Activated CD8-positive, alpha-beta T cell treated with anti-CD3 and anti-CD28 coated beads for 36 hours (primary cell): ENCODE measurements around the gene PRL. TPM values are rescaled to one million over a fixed set of nuclear protein-coding genes. Genes with fewer than 3 reads are reported as not detected.

ENCODE experiments used
- ATAC-seq: fragments of 200-7000 bp; cut with Tn5 transposase; one replicate; pipeline ENCODE4 v1.10.0; 2021; ENCODE audit warnings: mild to moderate bottlenecking, moderate library complexity
- CTCF ChIA-PET: fragments of 350-600 bp; sonication (Branson Sonifier 250); formaldehyde crosslinking; loops from one replicate; lab custom pipeline; 2021; ENCODE audit warnings: antibody characterized with exemption; lab: Charles Lee
- POLR2A ChIA-PET: fragments of 350-600 bp; sonication (Branson Sonifier 250); formaldehyde crosslinking; loops from one replicate; lab custom pipeline; 2021; ENCODE audit warnings: antibody characterized with exemption; lab: Charles Lee
- DNase-seq: peaks from one replicate; pipeline ENCODE4 v3.0.0-alpha.2; 2020
- H3K27ac Mint-ChIP-seq: one replicate; pipeline ENCODE4 v1.8.0; 2021; ENCODE audit warnings: mild to moderate bottlenecking, mixed read lengths
- H3K27me3 Mint-ChIP-seq: one replicate; pipeline ENCODE4 v1.8.0; 2021; ENCODE audit warnings: mixed read lengths
- H3K36me3 Mint-ChIP-seq: one replicate; pipeline ENCODE4 v1.8.0; 2021; ENCODE audit warnings: low read depth, mixed read lengths
- H3K4me1 Mint-ChIP-seq: one replicate; pipeline ENCODE4 v1.8.0; 2021; ENCODE audit warnings: low read depth, mixed read lengths
- H3K4me3 Mint-ChIP-seq: one replicate; pipeline ENCODE4 v1.8.0; 2021; ENCODE audit warnings: mild to moderate bottlenecking, moderate library complexity, mixed read lengths
- H3K9me3 Mint-ChIP-seq: one replicate; pipeline ENCODE4 v1.8.0; 2021; ENCODE audit warnings: mixed read lengths
- CTCF ChIP-seq: fragments of 200-600 bp; IDR thresholded peaks from one replicate; pipeline ENCODE4 v1.8.0; 2022; ENCODE audit warnings: antibody characterized with exemption, mild to moderate bottlenecking
- intact Hi-C: fragments of 100-400 bp; cut with micrococcal nuclease; formaldehyde crosslinking; loops from one replicate; pipeline ENCODE4 v1.10.0; 2022
- total RNA-seq, 2 experiments: library from RNA; stranded (reverse); gene quantifications; one replicate each; pipeline ENCODE4 v1.2.3, GENCODE V29; 2021

Gene PRL
- total RNA-seq, 2 experiments from 2014 or later = 0.52 to 0.60 TPM

- no peaks in the 10 kb centered on the region for H3K36me3 Mint-ChIP-seq
- intact Hi-C loops = no loop called here
- no peaks in the 10 kb centered on the region for H3K27me3 Mint-ChIP-seq
- H3K27ac Mint-ChIP-seq = no peak overlapping the region
- CTCF ChIA-PET = no interaction called here
- no peak for TF ChIP-seq CTCF
- no peaks in the 10 kb centered on the region for H3K9me3 Mint-ChIP-seq
- POLR2A ChIA-PET = no interaction called here
- ATAC-seq (no peak), DNase-seq (no peak)
- no peaks in the 10 kb centered on the region for H3K4me1 Mint-ChIP-seq
- H3K4me3 Mint-ChIP-seq = no peak overlapping the region
These were observed 33.1 kb downstream of the PRL start for GRCh38 chr6:22263748-22264147.

GRCh38 chr6:22254886-22255285 is 42.0 kb downstream of the PRL start:
- no peak overlapping the region for H3K4me3 Mint-ChIP-seq
- intact Hi-C loops = no loop called here
- DNase-seq (no peak), ATAC-seq (no peak)
- ChIA-PET POLR2A (no interaction called here), CTCF (no interaction called here)
- no peak for TF ChIP-seq CTCF
- H3K4me1 Mint-ChIP-seq = no peaks in the 10 kb centered on the region
- H3K9me3 Mint-ChIP-seq = no peaks in the 10 kb centered on the region
- no peaks in the 10 kb centered on the region for H3K36me3 Mint-ChIP-seq
- H3K27me3 Mint-ChIP-seq = no peaks in the 10 kb centered on the region
- H3K27ac Mint-ChIP-seq = no peak overlapping the region

- ATAC-seq = no peak
- Mint-ChIP-seq H3K27ac (no peak overlapping the region), H3K36me3 (no peaks in the 10 kb centered on the region), H3K4me3 (no peak overlapping the region), H3K9me3 (no peaks in the 10 kb centered on the region), H3K27me3 (no peaks in the 10 kb centered on the region), H3K4me1 (no peaks in the 10 kb centered on the region)
- TF ChIP-seq CTCF = no peak
- no peak for DNase-seq
- intact Hi-C loops = no loop called here
- ChIA-PET CTCF (no interaction called here), POLR2A (no interaction called here)
These were observed 42.7 kb downstream of the PRL start for GRCh38 chr6:22253955-22254655.

GRCh38 chr6:22251348-22251747 is 45.5 kb downstream of the PRL start:
- CTCF ChIA-PET = no interaction called here
- H3K4me1 Mint-ChIP-seq = no peaks in the 10 kb centered on the region
- H3K27ac Mint-ChIP-seq = no peak overlapping the region
- H3K4me3 Mint-ChIP-seq = no peak overlapping the region
- H3K36me3 Mint-ChIP-seq = no peaks in the 10 kb centered on the region
- no peak for TF ChIP-seq CTCF
- no peak for DNase-seq
- ATAC-seq = no peak
- intact Hi-C loops = no loop called here
- H3K9me3 Mint-ChIP-seq = no peaks in the 10 kb centered on the region
- POLR2A ChIA-PET = no interaction called here
- no peaks in the 10 kb centered on the region for H3K27me3 Mint-ChIP-seq

GRCh38 chr6:22250486-22250885 is 46.4 kb downstream of the PRL start:
- Mint-ChIP-seq H3K4me3 (no peak overlapping the region), H3K27ac (no peak overlapping the region), H3K36me3 (no peaks in the 10 kb centered on the region), H3K9me3 (no peaks in the 10 kb centered on the region), H3K27me3 (no peaks in the 10 kb centered on the region), H3K4me1 (no peaks in the 10 kb centered on the region)
- ChIA-PET CTCF (no interaction called here), POLR2A (no interaction called here)
- DNase-seq (no peak), ATAC-seq (no peak)
- TF ChIP-seq CTCF = no peak
- intact Hi-C loops = no loop called here
